SK-N-SH (cell line): Measurements from ENCODE around the gene ST6GALNAC1.

Experiments used
- CTCF ChIP-seq: fragments of 200-600 bp; sonication (generic); IDR thresholded peaks from 2 replicates; pipeline ENCODE4 v1.6.1; 2017; ENCODE audit warnings: antibody characterized with exemption, mild to moderate bottlenecking, moderate library complexity
- EP300 ChIP-seq, 2 experiments: IDR thresholded peaks; 2 replicates each; pipeline versions ENCODE4 v1.4.0 to v1.6.1; 2012; ENCODE audit warnings: borderline replicate concordance in 1 of 2, low read depth in 1 of 2, low read length in 1 of 2
- EZH2phosphoT487 ChIP-seq: fragments of 200-600 bp; sonication (generic); IDR thresholded peaks from 2 replicates; pipeline ENCODE4 v1.6.1; 2017; ENCODE audit warnings: low read depth, mixed run types, mild to moderate bottlenecking, antibody characterized with exemption, moderate library complexity, borderline replicate concordance
- GABPA ChIP-seq: IDR thresholded peaks from 2 replicates; pipeline ENCODE4 v1.4.0; 2012; ENCODE audit warnings: low read depth, mild to moderate bottlenecking
- IRF3 ChIP-seq: fragments of 150-350 bp; IDR thresholded peaks from 2 replicates; pipeline ENCODE4 v1.6.1; 2016; ENCODE audit warnings: mild to moderate bottlenecking, low read depth, low read length
- JUND ChIP-seq: IDR thresholded peaks from 2 replicates; pipeline ENCODE4 v1.4.0; 2012
- MAX ChIP-seq: IDR thresholded peaks from 2 replicates; pipeline ENCODE4 v1.4.0; 2012; ENCODE audit warnings: low read depth
- POLR2AphosphoS5 ChIP-seq: IDR thresholded peaks from 2 replicates; pipeline ENCODE4 v1.6.1; 2012; ENCODE audit warnings: low read depth, low read length
- RAD21 ChIP-seq: IDR thresholded peaks from 2 replicates; pipeline ENCODE4 v1.6.1; 2012; ENCODE audit warnings: mild to moderate bottlenecking, low read length
- REST ChIP-seq: IDR thresholded peaks from 2 replicates; pipeline ENCODE4 v1.6.1; 2012; ENCODE audit warnings: mild to moderate bottlenecking, low read depth, low read length, moderate library complexity
- RFX5 ChIP-seq: IDR thresholded peaks from 2 replicates; pipeline ENCODE4 v1.6.1; 2012; ENCODE audit warnings: mild to moderate bottlenecking, improper control_type of control experiment, low read length
- SMC3 ChIP-seq: IDR thresholded peaks from 2 replicates; pipeline ENCODE4 v1.6.1; 2012; ENCODE audit warnings: low read depth, low read length, improper control_type of control experiment
- TAF1 ChIP-seq: IDR thresholded peaks from 2 replicates; pipeline ENCODE4 v1.6.1; 2012; ENCODE audit warnings: low read depth, mild to moderate bottlenecking, low read length, moderate library complexity, borderline replicate concordance
- YY1 ChIP-seq: IDR thresholded peaks from 2 replicates; pipeline ENCODE4 v1.4.0; 2012; ENCODE audit warnings: low read depth, mild to moderate bottlenecking

GRCh38 chr17:76581515-76581914 is 62.0 kb downstream of the ST6GALNAC1 start:
- TF ChIP-seq RAD21 = no peak
- TF ChIP-seq SMC3 = no peak
- TF ChIP-seq TAF1 = no peak
- no peak for TF ChIP-seq YY1
- no peak for TF ChIP-seq CTCF
- TF ChIP-seq POLR2AphosphoS5 = no peak
- no peak for TF ChIP-seq GABPA
- no peak for TF ChIP-seq REST
- TF ChIP-seq EZH2phosphoT487 = no peak
- no peak for TF ChIP-seq JUND
- no peak for TF ChIP-seq EP300 (IDR thresholded peaks at IDR 0.05; ENCODE audit: borderline replicate concordance in 1 of 2, low read depth in 1 of 2, low read length in 1 of 2)
- TF ChIP-seq MAX = no peak
- TF ChIP-seq RFX5 = no peak
- TF ChIP-seq IRF3 = no peak
